Measurements from ENCODE around the gene CCDC83. TPM values are rescaled to one million over a fixed set of nuclear protein-coding genes. Genes with fewer than 3 reads are reported as not detected.

The CCDC83 gene
- total and polyA plus RNA-seq, 2 donors (not counting 3 experiments of a cell fraction or from before 2014, with no cell fraction given) = not detected

GRCh38 chr11:85903406-85903805 lies 48.2 kb downstream of the CCDC83 start:
- intact Hi-C loops (cut with micrococcal nuclease) = no loop called here
- no peaks in the 10 kb centered on the region for H3K36me3 ChIP-seq (ENCODE audit: control insufficient read depth in 2 of 2, extremely low read depth in 1 of 2, insufficient read depth in 2 of 2, low read length in 2 of 2)
- H3K27me3 ChIP-seq (ENCODE audit: control insufficient read depth in 2 of 2, insufficient read depth in 2 of 2, low read length in 2 of 2) = peaks cover 0 to 5% of the 10 kb centered on the region in 2 experiments
- H3K4me3 ChIP-seq (replicated peaks in 1 of 3; ENCODE audit: insufficient read depth in 1 of 3, low read depth in 1 of 3, low read length in 3 of 3) = no peak overlapping the region
- no peak for FAIRE-seq
- H3K9me1 ChIP-seq (replicated peaks; ENCODE audit: control insufficient read depth, extremely low read depth, insufficient read depth, low read length) = no peaks in the 10 kb centered on the region
- no peaks in the 10 kb centered on the region for H3K9me3 ChIP-seq (replicated peaks; ENCODE audit: control insufficient read depth, insufficient read depth, low read length)
- no peak overlapping the region for H3K9ac ChIP-seq (replicated peaks; ENCODE audit: extremely low read depth, insufficient read depth, low read length)
- no peak overlapping the region for H3K4me2 ChIP-seq (ENCODE audit: insufficient read depth, low read length)
- H3K27ac ChIP-seq (ENCODE audit: insufficient read depth, low read depth, low read length) = no peak overlapping the region
- no peak for TF ChIP-seq CTCF (IDR thresholded peaks at IDR 0.05; ENCODE audit: extremely low read depth in 1 of 2, insufficient read depth in 1 of 2, low read depth in 1 of 2, low read length in 2 of 2)
- no peak overlapping the region for H2AFZ ChIP-seq (ENCODE audit: low read depth, low read length)
- no TSS peak for BruUV-seq (replicated peaks)
- CTCF ChIA-PET = no interaction called here
- H3K79me2 ChIP-seq (ENCODE audit: control insufficient read depth, insufficient read depth, low read length) = no peaks in the 10 kb centered on the region
- H4K20me1 ChIP-seq (replicated peaks; ENCODE audit: control insufficient read depth, extremely low read depth, insufficient read depth, low read length) = no peaks in the 10 kb centered on the region
- dilution Hi-C loops (cut with MboI; ENCODE audit: extremely low pct_ligation_motif_present, low sequenced_read_pairs) = no loop called here
- POLR2A ChIA-PET = no interaction called here
- DNase-seq (ENCODE audit: low read depth, low spot score) = no peak
- no peaks in the 10 kb centered on the region for H3K4me1 ChIP-seq (ENCODE audit: control insufficient read depth, extremely low read depth, insufficient read depth, low read length)

- dilution Hi-C loops (cut with MboI; ENCODE audit: extremely low pct_ligation_motif_present, low sequenced_read_pairs) (no loop called here), intact Hi-C loops (cut with micrococcal nuclease) (no loop called here)
- Histone ChIP-seq H3K27ac (ENCODE audit: insufficient read depth, low read depth, low read length) (no peak overlapping the region), H3K4me1 (ENCODE audit: control insufficient read depth, extremely low read depth, insufficient read depth, low read length) (no peaks in the 10 kb centered on the region), H3K4me3 (replicated peaks in 1 of 3; ENCODE audit: insufficient read depth in 1 of 3, low read depth in 1 of 3, low read length in 3 of 3) (no peak overlapping the region), H3K9me3 (replicated peaks; ENCODE audit: control insufficient read depth, insufficient read depth, low read length) (no peaks in the 10 kb centered on the region), H3K4me2 (ENCODE audit: insufficient read depth, low read length) (no peak overlapping the region), H3K9me1 (replicated peaks; ENCODE audit: control insufficient read depth, extremely low read depth, insufficient read depth, low read length) (no peaks in the 10 kb centered on the region), H3K36me3 (ENCODE audit: control insufficient read depth in 2 of 2, extremely low read depth in 1 of 2, insufficient read depth in 2 of 2, low read length in 2 of 2) (no peaks in the 10 kb centered on the region), H4K20me1 (replicated peaks; ENCODE audit: control insufficient read depth, extremely low read depth, insufficient read depth, low read length) (no peaks in the 10 kb centered on the region), H3K27me3 (ENCODE audit: control insufficient read depth in 2 of 2, insufficient read depth in 2 of 2, low read length in 2 of 2) (peaks cover 0 to 5% of the 10 kb centered on the region in 2 experiments), H3K79me2 (ENCODE audit: control insufficient read depth, insufficient read depth, low read length) (no peaks in the 10 kb centered on the region), H2AFZ (ENCODE audit: low read depth, low read length) (no peak overlapping the region), H3K9ac (replicated peaks; ENCODE audit: extremely low read depth, insufficient read depth, low read length) (no peak overlapping the region)
- ChIA-PET CTCF (no interaction called here), POLR2A (no interaction called here)
- TF ChIP-seq CTCF (IDR thresholded peaks at IDR 0.05; ENCODE audit: extremely low read depth in 1 of 2, insufficient read depth in 1 of 2, low read depth in 1 of 2, low read length in 2 of 2) (no peak), FOS (IDR thresholded peaks at IDR 0.05; ENCODE audit: borderline replicate concordance, insufficient read depth, low read length) (no peak), POLR2AphosphoS5 (IDR thresholded peaks at IDR 0.05; ENCODE audit: insufficient read depth, low read depth, low read length) (no peak), JUN (IDR thresholded peaks at IDR 0.05; ENCODE audit: borderline replicate concordance, insufficient read depth, insufficient read length, low read depth) (no peak), EZH2 (IDR thresholded peaks at IDR 0.05; ENCODE audit: borderline replicate concordance, low read depth, low read length, severe bottlenecking) (no peak), POLR2A (IDR thresholded peaks at IDR 0.05; ENCODE audit: low read depth, low read length) (no peak), MAX (IDR thresholded peaks at IDR 0.05; ENCODE audit: insufficient read depth, insufficient read length) (no peak), MYC (IDR thresholded peaks at IDR 0.05; ENCODE audit: low read depth, low read length) (no peak), GATA2 (IDR thresholded peaks at IDR 0.05; ENCODE audit: insufficient read depth, insufficient read length, low read depth, low read length) (no peak)
- FAIRE-seq = no peak
- DNase-seq (ENCODE audit: low read depth, low spot score) = no peak
- BruUV-seq (replicated peaks) = no TSS peak
Measured at GRCh38 chr11:85903811-85904210, 48.6 kb downstream of the CCDC83 start.

Measured in endothelial cell of umbilical vein (primary cell).